ENCODE measurements around the gene WWP2.
"Not testable (repeated sequence)": the region's sequence is repeated elsewhere in the genome, so short reads cannot be mapped to it uniquely, and the experiment has no call there.

Gene WWP2

DNA sequence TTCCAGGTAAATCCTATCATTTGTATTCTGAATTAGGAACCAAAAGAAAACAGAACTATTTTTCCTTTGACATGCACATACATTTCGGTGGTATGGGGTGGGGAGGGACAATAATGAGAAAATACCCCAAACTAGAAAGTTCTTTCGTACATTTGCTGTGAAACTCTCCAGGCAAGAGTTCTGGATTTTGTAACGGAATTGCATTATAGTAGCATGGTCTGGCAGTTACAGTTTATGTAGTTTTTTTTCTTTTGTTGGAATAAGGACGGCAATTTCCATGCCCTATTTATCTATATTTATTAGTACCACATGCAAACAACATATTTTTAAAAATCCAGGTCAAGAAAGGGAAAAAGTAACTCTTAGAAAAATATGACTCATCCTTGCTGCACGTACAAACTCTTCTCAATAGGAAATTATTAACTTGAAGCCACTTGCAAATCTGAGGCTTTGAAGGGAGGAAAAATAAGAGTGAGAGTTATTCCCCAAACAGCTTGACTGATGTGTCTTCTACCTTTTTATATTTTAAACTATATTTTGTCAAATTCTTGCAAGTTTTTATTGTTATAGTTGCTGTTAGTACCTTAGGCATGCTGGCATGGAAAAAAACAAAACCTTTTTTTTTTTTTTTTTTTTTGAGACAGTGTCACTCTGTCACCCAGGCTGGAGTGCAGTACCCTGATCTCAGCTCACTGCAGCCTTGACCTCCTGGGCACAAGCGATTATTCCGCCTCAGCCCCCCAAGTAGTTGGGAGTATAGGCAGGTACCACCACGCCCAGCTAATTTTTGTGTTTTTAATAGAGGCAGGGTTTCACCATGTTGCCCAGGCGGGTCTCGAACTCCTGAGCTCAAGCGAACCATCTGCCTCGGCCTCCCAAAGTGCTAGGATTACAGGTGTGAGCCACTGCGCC is 69.3 kb downstream of the WWP2 start:
- no peak for DNase-seq (ENCODE audit: low read depth)

DNA sequence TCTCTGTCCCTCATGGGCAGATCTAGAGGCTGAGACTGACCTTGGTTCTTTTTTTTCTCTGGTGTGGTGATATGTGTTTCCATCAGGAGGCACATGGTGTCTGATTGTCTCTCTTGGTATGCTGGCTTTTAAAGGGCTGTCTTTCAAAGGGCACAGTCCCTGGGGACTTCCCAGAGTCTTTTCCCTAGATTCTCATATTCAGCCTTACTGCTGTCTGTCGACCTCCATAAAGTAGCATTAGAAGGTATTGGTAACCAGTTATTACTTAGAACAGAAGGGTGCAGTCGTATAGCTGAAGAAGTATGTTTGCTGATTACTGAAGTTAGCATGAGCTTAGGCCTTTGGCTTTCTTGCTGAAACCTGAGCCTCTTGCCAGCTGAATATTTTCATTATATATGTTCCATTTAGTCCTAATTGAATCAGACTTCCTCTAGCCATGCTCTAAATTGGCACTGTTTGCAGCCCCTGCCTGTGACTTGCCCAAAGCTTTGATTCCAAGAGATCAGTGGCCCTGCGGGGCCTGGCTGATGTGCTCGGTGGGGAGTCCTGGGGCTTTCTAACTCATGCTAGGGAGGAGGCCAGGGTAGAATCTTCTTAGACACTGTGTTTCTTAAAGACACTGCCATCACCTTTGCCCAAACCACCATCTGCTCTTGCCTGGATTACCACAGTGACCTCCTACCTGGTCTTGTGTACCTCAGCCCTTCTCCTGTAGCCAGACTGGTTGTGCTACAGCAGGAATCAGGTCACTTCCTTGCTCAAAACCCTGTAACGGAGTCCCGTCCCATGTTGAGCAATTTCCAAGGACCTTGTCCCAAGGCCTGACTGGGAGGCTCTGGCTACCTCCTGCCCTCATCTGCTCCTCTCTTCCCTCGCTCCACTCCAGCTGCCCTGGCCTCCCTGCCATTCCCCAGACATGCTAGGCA is 71.5 kb downstream of the WWP2 start:
- DNase-seq (ENCODE audit: low read depth): no peak

DNA sequence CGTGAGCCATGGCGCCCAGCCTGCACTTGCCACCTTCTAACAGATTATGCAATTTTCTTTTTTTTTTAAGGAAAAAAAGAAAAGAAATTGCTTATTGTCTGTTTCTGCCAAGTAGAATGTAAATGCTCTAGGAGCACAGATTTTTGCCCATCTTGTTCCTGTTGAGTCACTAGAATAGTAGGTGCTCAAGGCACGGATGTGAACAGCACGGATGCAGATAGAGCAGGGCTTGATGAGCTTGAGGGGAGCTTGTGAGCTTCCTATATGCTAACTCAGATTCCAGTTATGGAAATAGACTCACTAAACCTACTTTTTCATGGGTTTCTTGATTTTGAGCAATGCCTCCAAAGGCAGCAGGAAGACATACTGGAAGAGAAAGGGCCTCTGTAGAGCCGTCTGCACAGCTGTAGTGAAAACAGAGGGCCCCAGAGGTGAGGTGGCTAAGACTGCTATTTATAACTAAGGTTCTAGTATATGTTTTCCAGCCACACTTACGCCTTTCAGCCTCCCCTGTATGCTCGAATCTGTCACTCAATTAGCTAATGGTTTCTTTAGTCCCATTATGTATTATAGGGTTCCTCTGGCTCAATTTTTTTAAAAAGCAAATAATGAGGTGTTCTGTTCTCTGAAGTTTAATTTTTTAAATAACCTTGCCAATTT is 72.8 kb downstream of the WWP2 start:
- DNase-seq (ENCODE audit: low read depth): no peak

DNA sequence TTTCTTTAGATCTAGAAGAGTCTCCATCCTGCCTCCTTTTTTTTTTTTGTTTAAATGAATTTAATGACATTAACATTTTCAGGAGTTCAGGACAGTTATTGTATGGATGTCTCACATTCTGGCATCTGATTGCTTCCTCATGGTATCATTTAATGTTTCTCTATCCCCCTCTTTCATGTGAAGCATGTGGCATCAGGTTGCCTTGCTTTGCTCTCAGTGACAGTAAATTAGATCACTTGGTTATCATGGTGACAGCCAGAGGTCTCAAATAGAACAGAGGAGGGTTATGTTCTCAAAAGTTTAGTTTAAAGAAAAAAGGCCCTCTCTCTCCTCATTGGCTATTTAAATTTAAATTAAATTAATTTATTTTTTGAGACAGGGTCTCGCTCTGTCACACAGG is 74.1 kb downstream of the WWP2 start:
- no peak for DNase-seq (ENCODE audit: low read depth)

DNA sequence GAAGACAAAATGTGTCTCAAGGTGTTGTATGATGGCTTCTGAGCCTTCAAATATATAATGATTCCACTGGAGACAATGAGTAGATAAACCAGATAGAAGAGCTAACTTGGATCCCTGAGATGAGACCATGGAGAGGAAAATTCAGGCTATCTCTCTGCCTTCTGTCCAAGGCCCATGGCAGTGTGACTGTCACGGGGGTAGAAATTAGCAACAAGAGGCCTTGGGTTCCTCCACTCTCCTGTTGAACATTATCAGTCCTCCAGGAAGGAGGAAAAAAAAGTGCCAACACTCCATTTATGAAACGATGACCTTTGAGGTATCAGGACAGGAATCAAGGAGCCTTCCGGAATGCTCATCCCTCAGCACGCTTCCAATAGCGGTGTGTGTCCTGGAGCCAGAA is 75.2 kb downstream of the WWP2 start:
- DNase-seq (ENCODE audit: low read depth): no peak

DNA sequence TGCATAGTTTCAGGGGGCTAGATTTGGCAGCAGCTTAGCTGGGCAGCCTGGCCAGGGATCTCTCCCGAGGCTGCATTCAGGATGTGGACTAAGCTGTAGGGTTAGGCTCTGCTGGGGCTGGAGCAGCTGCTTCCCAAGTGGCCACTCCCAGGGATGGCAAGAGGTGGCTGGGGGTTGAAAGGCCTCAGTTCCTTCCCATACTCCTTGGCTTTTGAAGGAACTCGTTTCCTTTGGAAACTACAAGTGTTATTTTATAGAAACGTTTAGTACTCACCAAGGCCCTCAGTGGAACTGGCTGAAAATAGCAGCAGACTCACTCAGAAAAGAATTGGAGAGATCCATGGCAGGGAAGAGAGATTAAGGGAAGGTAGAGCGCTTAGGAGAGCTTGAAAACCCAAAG is 76.4 kb downstream of the WWP2 start:
- no peak for DNase-seq (ENCODE audit: low read depth)

DNA sequence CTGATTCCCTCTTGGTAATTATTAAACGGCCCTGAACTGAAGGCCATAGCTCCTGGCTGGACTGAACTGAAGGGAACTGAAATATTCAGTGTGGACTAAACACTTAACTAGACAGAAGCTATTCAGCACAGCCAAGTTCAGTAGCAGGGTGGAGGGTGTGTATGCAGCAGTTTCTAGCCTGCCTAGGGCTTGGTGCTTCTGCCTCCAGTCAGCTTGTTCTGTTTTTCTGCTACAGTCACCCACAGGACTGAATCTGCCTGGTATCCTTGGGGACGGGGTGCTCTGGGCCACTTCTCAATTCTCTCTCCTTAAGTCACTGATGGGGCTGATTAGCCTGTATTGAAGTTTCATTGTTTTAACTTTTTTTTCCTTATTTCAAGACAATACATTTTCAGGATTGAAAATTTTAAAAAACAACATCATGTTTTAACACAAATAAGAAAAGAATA is 77.1 kb downstream of the WWP2 start:
- DNase-seq (ENCODE audit: low read depth): no peak

DNA sequence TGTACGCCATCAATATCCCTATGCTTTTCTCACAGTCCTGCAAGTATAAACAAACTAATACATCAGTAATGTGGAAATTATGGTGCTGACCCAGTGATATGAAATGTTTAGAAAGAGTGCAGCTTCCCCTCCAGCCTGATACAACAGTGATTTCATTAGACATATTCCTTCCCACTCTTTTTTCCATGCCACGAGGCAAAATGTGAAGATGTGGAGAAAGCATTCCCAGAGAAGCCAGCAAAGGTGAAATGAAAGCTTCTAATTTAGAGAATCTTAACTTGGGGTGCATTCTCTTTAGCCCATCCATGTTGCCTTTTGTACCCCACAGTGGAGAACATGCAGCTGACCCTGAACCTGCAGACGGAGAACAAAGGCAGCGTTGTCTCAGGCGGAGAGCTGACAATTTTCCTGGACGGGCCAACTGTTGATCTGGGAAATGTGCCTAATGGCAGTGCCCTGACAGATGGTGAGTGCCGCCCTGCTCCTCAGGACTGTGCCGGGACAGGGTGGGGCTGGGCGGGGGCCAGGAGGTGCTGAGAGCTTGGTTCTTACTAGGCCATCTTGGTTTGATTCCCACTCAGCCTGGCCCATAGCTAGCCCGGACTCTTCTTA is 77.8 kb downstream of the WWP2 start:
- DNase-seq (ENCODE audit: low read depth): no peak

DNA sequence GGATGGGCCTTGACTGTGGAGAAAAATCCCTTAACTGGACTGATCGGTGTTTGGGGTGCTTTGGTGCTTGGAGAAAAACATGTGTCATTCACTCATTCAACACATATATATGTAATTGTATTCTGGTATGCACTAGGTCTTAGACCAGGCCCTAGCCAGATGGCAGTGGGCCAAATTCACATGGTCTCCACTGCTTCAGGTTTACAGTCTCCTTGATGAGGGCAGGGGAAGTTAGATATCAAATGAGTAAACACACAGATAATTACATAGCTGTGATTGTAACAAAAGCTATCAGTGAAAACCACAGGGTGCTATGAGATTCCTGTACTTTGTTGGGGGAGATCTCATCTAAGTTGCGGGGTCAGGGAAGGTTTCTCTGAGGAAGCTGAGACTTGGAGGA is 78.8 kb downstream of the WWP2 start:
- DNase-seq (ENCODE audit: low read depth): no peak

DNA sequence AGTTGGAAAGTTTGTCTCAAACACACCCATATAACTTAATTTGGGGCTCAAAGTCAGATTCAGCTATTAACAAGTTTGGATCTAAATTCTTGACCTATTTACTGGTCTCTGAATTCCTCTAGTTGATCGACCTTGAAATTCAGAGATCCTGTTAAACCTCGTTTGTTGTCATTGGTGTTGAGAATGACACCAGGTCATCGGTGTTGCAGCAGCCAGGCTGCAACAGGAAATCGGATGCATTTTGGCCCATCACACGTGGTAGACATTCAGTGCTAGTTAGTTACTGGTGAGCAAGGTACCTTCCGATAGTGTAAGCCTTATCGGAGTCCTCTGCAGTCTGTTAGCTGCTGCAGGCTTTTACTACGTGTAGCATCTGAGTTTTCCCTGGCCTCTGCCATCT is 82.3 kb downstream of the WWP2 start:
- DNase-seq (ENCODE audit: low read depth): no peak

DNA sequence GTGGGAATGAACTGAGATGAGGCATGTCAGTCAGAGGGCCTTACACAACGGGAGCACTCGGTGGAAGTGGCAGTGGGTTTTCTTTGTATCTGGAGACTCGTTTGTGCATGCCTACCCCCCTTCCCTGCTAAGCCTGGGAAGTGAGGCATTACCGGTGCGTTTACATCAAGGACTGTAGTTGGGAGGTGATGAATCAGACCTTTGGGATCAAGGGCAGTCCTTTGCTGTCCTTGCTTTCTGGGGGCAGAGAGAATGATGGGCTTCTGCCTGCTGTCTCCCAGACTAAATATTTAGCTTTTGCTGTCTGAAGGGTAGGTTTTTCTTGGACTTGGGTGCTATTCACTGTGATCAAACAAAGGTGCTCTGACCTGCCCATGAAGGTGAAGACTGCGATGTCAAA is 83.0 kb downstream of the WWP2 start:
- no peak for DNase-seq (ENCODE audit: low read depth)

DNA sequence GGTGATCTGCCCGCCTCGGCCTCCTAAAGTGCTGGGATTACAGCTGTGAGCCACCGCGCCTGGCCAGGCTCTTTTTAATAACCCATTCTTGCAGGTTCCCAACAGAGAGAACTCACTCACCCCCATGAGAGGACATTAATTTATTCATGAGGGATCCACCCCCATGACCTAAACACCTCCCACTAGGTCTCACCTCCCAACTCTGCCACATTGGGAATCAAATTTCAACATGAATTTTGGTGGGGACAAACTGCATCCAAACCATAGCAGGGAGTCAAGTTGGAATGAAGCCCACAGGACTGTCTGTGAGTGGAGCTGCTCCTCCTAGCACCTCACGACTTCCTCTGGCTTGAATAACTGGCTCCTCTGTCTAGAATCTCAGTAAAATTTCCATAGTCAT is 85.5 kb downstream of the WWP2 start:
- DNase-seq (ENCODE audit: low read depth): no peak

DNA sequence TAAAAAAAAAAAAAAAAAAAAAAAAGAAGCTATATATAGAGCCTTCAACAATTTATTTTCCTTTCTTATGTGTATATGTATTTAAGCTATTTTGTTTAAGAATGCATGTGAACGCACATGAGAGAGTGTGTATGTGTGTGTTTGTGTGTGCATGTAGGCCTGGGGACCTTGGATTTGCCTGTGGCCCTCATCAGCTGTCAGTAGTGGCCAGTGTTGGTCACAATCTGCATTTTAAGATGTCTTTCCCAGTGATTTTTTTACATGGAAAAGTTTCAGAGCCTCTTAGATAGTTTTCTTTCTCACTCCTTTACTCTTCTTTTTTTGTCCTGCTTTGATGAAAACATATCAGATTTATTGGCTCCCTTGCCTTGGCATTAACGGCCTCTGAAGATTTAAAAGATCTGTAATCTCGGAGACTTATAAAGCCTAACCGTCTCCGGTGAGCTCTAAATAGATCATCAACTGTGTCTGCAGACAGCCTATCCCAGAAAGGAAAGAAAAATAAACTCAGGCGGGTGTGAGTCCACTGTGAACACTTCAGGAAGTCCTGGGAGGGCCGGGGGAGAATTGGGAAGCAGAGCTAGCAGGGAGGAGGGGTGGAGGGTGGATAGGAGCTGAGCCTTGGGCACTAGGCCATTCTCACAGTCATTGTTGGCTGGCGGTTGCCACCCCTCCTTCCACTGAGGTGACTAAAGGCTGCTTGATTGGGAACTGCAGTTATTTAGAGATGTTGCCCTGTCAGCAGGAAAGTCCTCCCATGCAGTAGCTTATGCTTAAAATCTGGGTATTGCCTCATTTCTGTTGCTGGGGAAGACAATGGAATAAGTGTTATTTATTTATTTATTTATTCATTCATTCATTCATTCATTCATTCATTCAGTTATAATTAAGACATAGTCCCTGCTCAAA is 86.8 kb downstream of the WWP2 start:
- DNase-seq (ENCODE audit: low read depth): no peak

DNA sequence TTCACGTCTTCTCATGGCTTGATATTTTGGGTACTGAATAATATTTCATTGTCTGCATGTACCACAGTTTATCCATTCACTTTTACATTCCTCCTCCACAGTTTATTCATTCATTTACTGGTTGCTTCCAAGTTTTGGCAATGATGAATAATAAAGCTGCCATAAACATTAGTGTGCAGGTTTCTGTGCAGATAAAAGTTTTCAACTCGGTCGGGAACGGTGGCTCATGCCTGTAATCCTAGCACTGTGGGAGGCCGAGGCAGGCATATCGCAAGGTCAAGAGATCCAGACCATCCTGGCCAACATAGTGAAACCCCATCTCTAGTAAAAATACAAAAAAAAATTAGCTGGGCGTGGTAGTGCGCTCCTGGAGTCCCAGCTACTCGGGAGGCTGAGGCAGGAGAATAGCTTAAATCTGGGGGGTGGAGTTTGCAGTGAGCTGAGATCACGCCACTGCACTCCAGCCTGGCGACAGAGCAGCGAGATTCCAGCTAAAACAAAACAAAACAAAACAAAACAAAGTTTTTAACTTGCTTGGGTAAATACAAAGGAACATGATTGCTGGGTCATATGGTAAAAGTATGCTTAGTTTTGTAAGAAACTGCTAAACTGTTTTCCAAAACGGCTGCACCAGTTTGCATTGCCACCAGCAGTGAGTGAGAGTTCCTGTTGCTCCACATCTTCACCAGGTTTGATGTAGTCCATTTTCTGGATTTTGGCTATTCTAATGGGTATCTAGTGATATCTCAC is 89.5 kb downstream of the WWP2 start:
- no peak for DNase-seq (ENCODE audit: low read depth)

DNA sequence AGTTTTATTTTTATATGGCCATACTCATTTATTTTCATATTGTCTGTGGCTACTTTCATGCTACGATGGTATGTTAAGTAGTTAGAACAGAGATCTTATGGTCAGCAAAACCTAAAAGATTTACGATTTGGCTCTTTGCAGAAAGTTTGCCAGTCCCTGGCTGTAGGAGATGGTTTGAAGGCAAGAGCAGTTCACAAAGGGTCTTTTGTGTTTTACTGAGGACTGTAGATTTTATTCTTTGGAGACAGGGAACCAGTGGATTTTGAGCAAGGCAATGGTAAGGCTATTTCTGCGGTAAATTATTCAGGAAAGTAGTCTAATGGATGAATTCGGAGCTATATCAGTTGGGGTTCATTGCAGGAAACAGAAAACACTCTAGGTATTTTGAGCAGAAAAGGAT is 90.7 kb downstream of the WWP2 start:
- no peak for DNase-seq (ENCODE audit: low read depth)

DNA sequence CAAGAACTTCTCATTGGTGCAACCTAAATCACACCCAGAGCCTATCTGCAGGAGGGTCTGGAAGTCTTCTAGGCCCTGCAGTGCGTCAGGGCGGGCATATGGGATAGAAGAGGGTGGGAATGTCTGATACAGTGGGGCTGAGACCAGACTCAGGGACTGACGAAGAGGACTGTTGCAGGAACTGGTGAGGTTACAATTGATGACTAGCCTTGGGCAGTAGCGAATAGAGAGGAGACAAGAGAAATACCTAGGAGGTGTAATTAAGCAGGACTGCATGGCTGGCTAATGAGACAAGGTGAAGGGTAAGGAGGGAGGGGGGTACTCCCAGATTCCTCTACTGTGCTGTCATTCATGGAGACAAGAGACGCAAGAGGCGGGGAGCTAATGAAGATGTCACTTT is 91.3 kb downstream of the WWP2 start:
- DNase-seq (ENCODE audit: low read depth): no peak

DNA sequence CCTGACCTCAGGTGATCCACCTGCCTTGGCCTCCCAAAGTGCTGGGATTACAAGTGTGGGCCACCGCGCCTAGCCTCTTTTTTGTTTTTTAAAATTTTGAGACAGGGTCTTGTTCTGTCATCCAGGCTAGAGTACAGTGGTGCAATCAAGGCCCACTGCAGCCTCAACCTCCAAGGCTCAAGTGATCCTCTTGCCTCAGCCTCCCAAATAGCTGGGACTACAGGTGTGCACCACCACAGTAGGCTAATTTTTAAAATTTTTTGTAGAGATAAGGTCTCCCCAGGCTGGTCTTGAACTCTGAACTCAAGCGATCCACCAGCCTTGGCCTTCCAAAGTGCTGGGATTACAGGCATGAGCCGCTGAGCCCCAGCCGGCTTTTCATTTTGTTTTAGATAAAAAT is 92.6 kb downstream of the WWP2 start:
- not testable (repeated sequence) for DNase-seq (ENCODE audit: low read depth)

DNA sequence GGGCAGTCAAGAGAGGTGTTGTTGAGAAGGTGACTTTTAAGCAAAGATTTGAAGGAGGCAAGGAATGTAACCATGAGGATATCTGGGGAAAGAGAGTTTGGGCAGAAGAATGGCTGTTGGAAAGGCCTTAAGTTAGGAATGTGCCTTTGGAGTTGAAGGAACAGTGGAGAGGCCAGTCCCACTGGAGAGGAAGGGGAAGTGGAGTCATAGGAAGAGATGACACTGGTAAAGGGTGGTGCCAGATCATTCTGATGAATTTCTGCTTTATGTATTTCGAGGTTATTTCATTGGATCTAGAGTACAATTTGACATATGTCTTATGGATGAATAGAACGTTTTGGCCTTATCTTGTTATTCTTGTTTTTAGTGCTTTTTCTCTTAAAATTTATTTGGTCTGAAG is 93.5 kb downstream of the WWP2 start:
- DNase-seq (ENCODE audit: low read depth): no peak

DNA sequence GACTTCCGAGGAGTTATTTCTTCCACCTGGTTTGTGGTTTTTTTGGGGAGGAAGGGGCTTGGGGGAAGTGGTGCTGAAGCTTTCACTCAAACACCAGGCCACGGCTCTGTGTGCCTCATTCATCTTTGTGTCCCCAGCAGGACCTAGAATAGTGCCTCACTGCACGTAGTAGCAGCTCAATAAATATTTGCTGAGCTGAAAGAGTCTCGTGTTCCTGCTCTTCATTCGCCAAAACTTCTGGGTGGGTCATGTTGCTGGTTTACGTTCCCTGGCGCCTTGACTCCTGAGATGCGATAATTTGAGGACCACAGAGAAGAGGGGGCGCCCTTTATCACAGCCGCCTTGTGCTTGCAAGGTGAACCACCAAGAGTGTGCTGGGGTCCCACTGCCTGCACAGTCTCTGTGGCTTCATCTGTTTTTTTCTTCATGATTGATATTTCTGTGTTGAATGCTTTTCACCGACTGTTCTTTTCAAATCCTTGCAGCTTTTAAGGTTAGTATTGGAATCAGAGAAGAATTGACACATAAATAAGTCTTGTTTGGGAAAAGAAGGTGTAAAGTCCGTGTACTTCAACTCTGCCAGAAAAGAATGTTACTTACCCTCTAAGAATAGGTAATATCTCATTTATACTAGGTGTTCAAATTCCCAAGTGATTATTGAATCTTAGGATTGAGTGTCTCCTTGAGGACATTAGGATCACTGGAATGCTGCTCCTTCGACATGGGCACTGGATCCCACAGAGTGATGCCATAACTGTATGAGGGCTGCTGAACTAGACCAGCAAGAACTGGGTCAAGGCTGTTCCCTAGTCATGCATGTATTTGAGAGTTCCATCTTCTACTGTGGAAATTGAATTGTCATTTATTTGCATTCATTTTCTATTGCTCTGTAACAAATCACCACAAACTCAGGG is 96.3 kb downstream of the WWP2 start:
- no peak for DNase-seq (ENCODE audit: low read depth)

Data from stimulated activated CD8-positive, alpha-beta memory T cell treated with anti-CD3 and anti-CD28 coated beads, Interleukin-12 subunit alpha, Interleukin-12 subunit beta, amount 100 ng/mL, for 4 hours (primary cell).